HCT116 (cell line): ENCODE measurements around the gene STK24.

Source experiments
- CEBPB ChIP-seq: IDR thresholded peaks from 2 replicates; pipeline ENCODE4 v1.6.1; 2012; ENCODE audit warnings: low read depth
- ELF1 ChIP-seq: IDR thresholded peaks from 2 replicates; pipeline ENCODE4 v1.6.1; 2012; ENCODE audit warnings: low read depth, borderline replicate concordance
- EZH2 ChIP-seq: fragments of 200-600 bp; sonication (generic); IDR thresholded peaks from 2 replicates; pipeline ENCODE4 v1.6.1; 2017; ENCODE audit warnings: antibody characterized with exemption, mixed run types
- EZH2phosphoT487 ChIP-seq: fragments of 200-600 bp; IDR thresholded peaks from 2 replicates; pipeline ENCODE4 v1.6.1; 2018; ENCODE audit warnings: antibody characterized with exemption, borderline replicate concordance
- POLR2A ChIP-seq: IDR thresholded peaks from 2 replicates; pipeline ENCODE4 v1.7.0; 2011; ENCODE audit warnings: borderline replicate concordance; ENCODE audit not compliant: insufficient read depth, insufficient read length; ENCODE audit errors: extremely low read depth
- POLR2AphosphoS5 ChIP-seq: IDR thresholded peaks from 2 replicates; pipeline ENCODE4 v1.6.1; 2011; ENCODE audit warnings: mild to moderate bottlenecking, low read depth, low read length, moderate library complexity
- RAD21 ChIP-seq: IDR thresholded peaks from 2 replicates; pipeline ENCODE4 v1.6.1; 2012; ENCODE audit warnings: low read depth, mild to moderate bottlenecking
- YY1 ChIP-seq: IDR thresholded peaks from 2 replicates; pipeline ENCODE4 v1.6.1; 2011; ENCODE audit warnings: low read length, low read depth, moderate library complexity, mild to moderate bottlenecking; ENCODE audit not compliant: insufficient replicate concordance; ENCODE audit errors: extremely low read depth
- ZNF274 ChIP-seq: fragments of 200-500 bp; sonication (Bioruptor generic); IDR thresholded peaks from 2 replicates; pipeline ENCODE4 v1.6.1; 2014; ENCODE audit warnings: mild to moderate bottlenecking, low read depth, low read length, inconsistent platforms
- TF ChIP-seq, protein P1 (sequence below), 3 experiments: fragments of 200-600 bp in 1 of 3; sonication (generic) in 1 of 3; IDR thresholded peaks in 2 of 3; conservative IDR thresholded peaks in 1 of 3; 2 replicates each; pipeline ENCODE4 v1.5.1; 2012 to 2017; ENCODE audit warnings: low read depth in 2 of 3, low read length in 2 of 3, antibody characterized with exemption in 1 of 3, borderline replicate concordance in 1 of 3, control low read depth in 1 of 3, mild to moderate bottlenecking in 1 of 3, mixed read lengths in 1 of 3, mixed run types in 1 of 3, moderate library complexity in 1 of 3; ENCODE audit not compliant: insufficient read depth in 1 of 3
- TF ChIP-seq, protein P2 (sequence below): IDR thresholded peaks from 2 replicates; pipeline ENCODE4 v1.6.1; 2012
- TF ChIP-seq, protein P3 (sequence below): IDR thresholded peaks from 2 replicates; pipeline ENCODE4 v1.6.1; 2012; ENCODE audit warnings: low read depth

DNA sequence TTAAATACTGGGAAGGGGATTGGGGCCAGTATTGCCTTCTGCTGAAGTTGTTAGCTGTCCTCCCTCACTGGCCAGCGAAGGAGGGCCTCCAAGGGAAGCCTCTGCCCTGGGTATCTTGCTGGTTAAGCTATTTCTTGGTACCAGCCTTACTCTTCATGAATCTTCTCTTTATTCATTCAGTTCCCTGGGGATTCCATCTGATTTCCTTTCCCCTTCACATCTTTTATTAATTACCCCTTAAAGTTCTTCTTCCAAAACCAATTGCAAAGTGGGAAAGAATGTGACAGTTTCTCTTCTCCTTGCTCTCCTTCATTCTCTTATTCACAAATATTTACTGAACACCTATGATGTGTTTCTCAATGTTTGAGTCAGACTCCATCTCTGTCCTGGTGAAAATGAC is 36.7 kb upstream of the STK24 start:
- TF ChIP-seq, protein P1, sequence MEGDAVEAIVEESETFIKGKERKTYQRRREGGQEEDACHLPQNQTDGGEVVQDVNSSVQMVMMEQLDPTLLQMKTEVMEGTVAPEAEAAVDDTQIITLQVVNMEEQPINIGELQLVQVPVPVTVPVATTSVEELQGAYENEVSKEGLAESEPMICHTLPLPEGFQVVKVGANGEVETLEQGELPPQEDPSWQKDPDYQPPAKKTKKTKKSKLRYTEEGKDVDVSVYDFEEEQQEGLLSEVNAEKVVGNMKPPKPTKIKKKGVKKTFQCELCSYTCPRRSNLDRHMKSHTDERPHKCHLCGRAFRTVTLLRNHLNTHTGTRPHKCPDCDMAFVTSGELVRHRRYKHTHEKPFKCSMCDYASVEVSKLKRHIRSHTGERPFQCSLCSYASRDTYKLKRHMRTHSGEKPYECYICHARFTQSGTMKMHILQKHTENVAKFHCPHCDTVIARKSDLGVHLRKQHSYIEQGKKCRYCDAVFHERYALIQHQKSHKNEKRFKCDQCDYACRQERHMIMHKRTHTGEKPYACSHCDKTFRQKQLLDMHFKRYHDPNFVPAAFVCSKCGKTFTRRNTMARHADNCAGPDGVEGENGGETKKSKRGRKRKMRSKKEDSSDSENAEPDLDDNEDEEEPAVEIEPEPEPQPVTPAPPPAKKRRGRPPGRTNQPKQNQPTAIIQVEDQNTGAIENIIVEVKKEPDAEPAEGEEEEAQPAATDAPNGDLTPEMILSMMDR (IDR thresholded peaks at IDR 0.05 in 2 of 3, conservative IDR thresholded peaks at IDR 0.05 in 1 of 3; ENCODE audit: borderline replicate concordance in 1 of 3, insufficient read depth in 1 of 3, low read depth in 2 of 3, low read length in 2 of 3): no peak
- TF ChIP-seq, protein P2, sequence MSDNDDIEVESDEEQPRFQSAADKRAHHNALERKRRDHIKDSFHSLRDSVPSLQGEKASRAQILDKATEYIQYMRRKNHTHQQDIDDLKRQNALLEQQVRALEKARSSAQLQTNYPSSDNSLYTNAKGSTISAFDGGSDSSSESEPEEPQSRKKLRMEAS: no peak
- no peak for TF ChIP-seq YY1
- no peak for TF ChIP-seq CEBPB
- TF ChIP-seq POLR2A: no peak
- TF ChIP-seq ZNF274: no peak
- TF ChIP-seq, protein P3, sequence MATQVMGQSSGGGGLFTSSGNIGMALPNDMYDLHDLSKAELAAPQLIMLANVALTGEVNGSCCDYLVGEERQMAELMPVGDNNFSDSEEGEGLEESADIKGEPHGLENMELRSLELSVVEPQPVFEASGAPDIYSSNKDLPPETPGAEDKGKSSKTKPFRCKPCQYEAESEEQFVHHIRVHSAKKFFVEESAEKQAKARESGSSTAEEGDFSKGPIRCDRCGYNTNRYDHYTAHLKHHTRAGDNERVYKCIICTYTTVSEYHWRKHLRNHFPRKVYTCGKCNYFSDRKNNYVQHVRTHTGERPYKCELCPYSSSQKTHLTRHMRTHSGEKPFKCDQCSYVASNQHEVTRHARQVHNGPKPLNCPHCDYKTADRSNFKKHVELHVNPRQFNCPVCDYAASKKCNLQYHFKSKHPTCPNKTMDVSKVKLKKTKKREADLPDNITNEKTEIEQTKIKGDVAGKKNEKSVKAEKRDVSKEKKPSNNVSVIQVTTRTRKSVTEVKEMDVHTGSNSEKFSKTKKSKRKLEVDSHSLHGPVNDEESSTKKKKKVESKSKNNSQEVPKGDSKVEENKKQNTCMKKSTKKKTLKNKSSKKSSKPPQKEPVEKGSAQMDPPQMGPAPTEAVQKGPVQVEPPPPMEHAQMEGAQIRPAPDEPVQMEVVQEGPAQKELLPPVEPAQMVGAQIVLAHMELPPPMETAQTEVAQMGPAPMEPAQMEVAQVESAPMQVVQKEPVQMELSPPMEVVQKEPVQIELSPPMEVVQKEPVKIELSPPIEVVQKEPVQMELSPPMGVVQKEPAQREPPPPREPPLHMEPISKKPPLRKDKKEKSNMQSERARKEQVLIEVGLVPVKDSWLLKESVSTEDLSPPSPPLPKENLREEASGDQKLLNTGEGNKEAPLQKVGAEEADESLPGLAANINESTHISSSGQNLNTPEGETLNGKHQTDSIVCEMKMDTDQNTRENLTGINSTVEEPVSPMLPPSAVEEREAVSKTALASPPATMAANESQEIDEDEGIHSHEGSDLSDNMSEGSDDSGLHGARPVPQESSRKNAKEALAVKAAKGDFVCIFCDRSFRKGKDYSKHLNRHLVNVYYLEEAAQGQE: no peak
- TF ChIP-seq EZH2: no peak
- TF ChIP-seq RAD21: no peak
- no peak for TF ChIP-seq EZH2phosphoT487
- TF ChIP-seq ELF1: no peak
- TF ChIP-seq POLR2AphosphoS5: no peak
